OCI-LY7 (cell line): ENCODE measurements around the gene NDUFA13. TPM values are rescaled to one million over a fixed set of nuclear protein-coding genes. Genes with fewer than 3 reads are reported as not detected.

Experiments
- BruUV-seq: library from RNA; stranded (reverse); fragments of 400-500 nt; replicated peaks from 2 replicates; lab custom pipeline; 2021; lab: Mats Ljungman, UMichigan
- CTCF ChIA-PET: fragments of 300-600 bp; sonication (Branson Sonifier 250); formaldehyde crosslinking; loops from one replicate; lab custom pipeline; 2022; ENCODE audit warnings: antibody characterized with exemption; ENCODE audit not compliant: unreplicated experiment; lab: Charles Lee
- POLR2A ChIA-PET: fragments of 300-600 bp; sonication (Branson Sonifier 250); formaldehyde crosslinking; loops from one replicate; lab custom pipeline; 2022; ENCODE audit warnings: antibody characterized with exemption; lab: Charles Lee
- DNase-seq: peaks from one replicate; pipeline ENCODE4 v3.0.0-alpha.2; 2015; ENCODE audit warnings: low spot score
- H2AFZ ChIP-seq: fragments of 200-600 bp; sonication (generic), shearing (Covaris generic); 2 replicates; pipeline ENCODE4 v1.6.1; 2014; ENCODE audit warnings: mild to moderate bottlenecking, antibody characterized with exemption, low read length, moderate library complexity
- H3K27ac ChIP-seq: fragments of 200-600 bp; sonication (generic); 2 replicates; pipeline ENCODE4 v1.5.1; 2014; ENCODE audit warnings: mixed run types, low read depth, mild to moderate bottlenecking, moderate library complexity, low read length, inconsistent platforms; ENCODE audit not compliant: poor library complexity, severe bottlenecking
- H3K36me3 ChIP-seq: fragments of 200-600 bp; sonication (generic); 2 replicates; pipeline ENCODE4 v1.6.1; 2014; ENCODE audit warnings: mild to moderate bottlenecking, antibody characterized with exemption, low read length, moderate library complexity, mixed read lengths; ENCODE audit not compliant: insufficient read depth
- H3K4me1 ChIP-seq: fragments of 200-600 bp; sonication (generic); 2 replicates; pipeline ENCODE4 v1.5.1; 2014; ENCODE audit warnings: mild to moderate bottlenecking, low read length; ENCODE audit not compliant: insufficient read depth, poor library complexity, severe bottlenecking
- H3K4me2 ChIP-seq: fragments of 200-600 bp; sonication (generic); 2 replicates; pipeline ENCODE4 v1.6.1; 2014; ENCODE audit warnings: mild to moderate bottlenecking, low read length
- H3K4me3 ChIP-seq: fragments of 200-600 bp; sonication (generic); 2 replicates; pipeline ENCODE4 v1.5.1; 2014; ENCODE audit warnings: mild to moderate bottlenecking, low read depth, low read length; ENCODE audit not compliant: poor library complexity, severe bottlenecking
- H3K79me2 ChIP-seq: fragments of 200-600 bp; sonication (generic); 2 replicates; pipeline ENCODE4 v1.6.1; 2016; ENCODE audit warnings: low read depth, mild to moderate bottlenecking, low read length, moderate library complexity, mixed read lengths; ENCODE audit not compliant: insufficient read depth
- H3K9me2 ChIP-seq: fragments of 200-600 bp; sonication (generic); 2 replicates; pipeline ENCODE4 v1.6.1; 2016; ENCODE audit warnings: mild to moderate bottlenecking, low read length, mixed read lengths; ENCODE audit not compliant: insufficient read depth
- H3K9me3 ChIP-seq: fragments of 200-600 bp; sonication (generic); 2 replicates; pipeline ENCODE4 v1.6.1; 2014; ENCODE audit warnings: mild to moderate bottlenecking, mixed run types, low read length, mixed read lengths
- H4K20me1 ChIP-seq: fragments of 200-600 bp; sonication (generic); 2 replicates; pipeline ENCODE4 v1.6.1; 2014; ENCODE audit warnings: mild to moderate bottlenecking, antibody characterized with exemption, low read length, moderate library complexity, mixed read lengths; ENCODE audit not compliant: insufficient read depth
- CTCF ChIP-seq: fragments of 200-600 bp; sonication (generic); conservative IDR thresholded peaks from 2 replicates; pipeline ENCODE4 v1.5.1; 2014; ENCODE audit warnings: mild to moderate bottlenecking, antibody characterized with exemption, low read length, moderate library complexity, mixed read lengths
- EZH2phosphoT487 ChIP-seq: fragments of 200-600 bp; sonication (generic); IDR thresholded peaks from 2 replicates; pipeline ENCODE4 v1.6.1; 2018; ENCODE audit warnings: low read depth, borderline replicate concordance, mild to moderate bottlenecking, mixed run types, antibody characterized with exemption, low read length, moderate library complexity, mixed read lengths
- intact Hi-C: fragments of 100-400 bp; cut with micrococcal nuclease; formaldehyde crosslinking; loops from one replicate; pipeline ENCODE4 v1.10.0; 2022; ENCODE audit not compliant: unreplicated experiment
- total RNA-seq, 2 experiments: library from RNA; depleted of rRNA in 1 of 2; stranded (reverse); fragments of >200 nt in 1 of 2; shearing (Covaris generic) in 1 of 2; gene quantifications; 2 replicates each; pipeline ENCODE4 v1.2.3, GENCODE V29; 2014 to 2022

The NDUFA13 gene
- total RNA-seq, 2 experiments from 2014 or later = 275 to 429 TPM

GRCh38 chr19:19502281-19502680 lies 13.7 kb upstream of the NDUFA13 start:
- Histone ChIP-seq H3K4me2 (no peak overlapping the region), H3K4me3 (no peak overlapping the region), H3K4me1 (peaks cover 10% of the 10 kb centered on the region), H3K9me3 (no peaks in the 10 kb centered on the region), H3K79me2 (no peaks in the 10 kb centered on the region), H4K20me1 (no peaks in the 10 kb centered on the region), H2AFZ (no peak overlapping the region), H3K36me3 (peaks cover 98% of the 10 kb centered on the region), H3K27ac (no peak overlapping the region), H3K9me2 (no peaks in the 10 kb centered on the region)
- BruUV-seq = no TSS peak
- POLR2A ChIA-PET = no interaction called here
- no peak for DNase-seq
- CTCF ChIA-PET = no interaction called here
- intact Hi-C loops = no loop called here
- TF ChIP-seq CTCF (no peak), EZH2phosphoT487 (no peak)

DNA sequence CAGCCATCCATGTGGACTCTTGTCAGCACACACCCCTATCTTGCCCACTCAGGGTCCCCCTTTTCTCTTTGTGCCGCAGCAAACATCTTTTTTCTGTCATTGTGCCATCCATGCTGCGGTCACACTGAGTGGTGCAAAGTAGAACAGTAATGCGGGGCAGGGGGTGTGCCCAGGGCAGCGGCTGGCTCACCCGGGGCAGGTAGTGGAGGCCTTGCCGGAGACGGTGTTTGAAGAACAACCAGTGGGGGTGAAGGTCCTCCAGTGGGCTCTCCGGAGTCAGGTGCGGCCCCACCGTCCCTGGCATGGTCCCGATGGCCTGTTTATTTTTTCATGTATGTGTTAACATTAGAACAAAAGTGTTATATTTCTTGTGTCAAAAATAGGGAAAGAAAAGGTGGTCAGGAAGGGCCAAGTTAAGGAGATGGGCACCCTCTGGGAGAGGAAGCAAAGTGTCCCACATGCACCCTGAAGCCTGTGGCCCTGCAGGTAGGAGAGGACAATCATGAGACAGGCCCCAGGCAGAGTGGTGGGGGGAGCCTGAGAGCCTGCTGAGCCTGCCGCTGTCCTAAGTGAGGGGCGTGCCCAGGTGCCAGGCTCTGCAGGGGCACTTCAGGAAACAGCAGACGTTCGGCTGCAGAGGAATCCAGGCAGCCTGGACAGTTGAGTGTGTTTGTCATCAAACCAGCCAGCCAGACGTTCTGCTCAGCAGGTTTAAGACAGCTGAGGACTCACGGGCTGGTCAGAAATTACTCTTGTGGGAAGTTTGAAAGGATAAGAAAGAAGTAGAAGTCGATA lies 13.0 kb upstream of the NDUFA13 start:
- peaks cover 98% of the 10 kb centered on the region for H3K36me3 ChIP-seq
- BruUV-seq = no TSS peak
- no peak overlapping the region for H3K27ac ChIP-seq
- ChIA-PET CTCF (no interaction called here), POLR2A (no interaction called here)
- H3K9me2 ChIP-seq = no peaks in the 10 kb centered on the region
- H3K4me3 ChIP-seq = no peak overlapping the region
- H3K4me1 ChIP-seq = peaks cover 10% of the 10 kb centered on the region
- no peaks in the 10 kb centered on the region for H3K9me3 ChIP-seq
- DNase-seq = no peak
- intact Hi-C loops = no loop called here
- H2AFZ ChIP-seq = no peak overlapping the region
- TF ChIP-seq CTCF (no peak), EZH2phosphoT487 (no peak)
- H3K79me2 ChIP-seq = no peaks in the 10 kb centered on the region
- no peaks in the 10 kb centered on the region for H4K20me1 ChIP-seq
- no peak overlapping the region for H3K4me2 ChIP-seq
